22Rv1 (cell line): ENCODE results near the gene STRIP1.

Experiments used
- ZFX ChIP-seq: fragments of 450-650 bp; IDR thresholded peaks from 2 replicates; pipeline ENCODE4 v1.6.1; 2017; ENCODE audit warnings: antibody characterized with exemption, borderline replicate concordance
- TF ChIP-seq, protein P1 (sequence below): fragments of 450-650 bp; IDR thresholded peaks from 2 replicates; pipeline ENCODE4 v1.5.1; 2017; ENCODE audit warnings: mild to moderate bottlenecking

DNA sequence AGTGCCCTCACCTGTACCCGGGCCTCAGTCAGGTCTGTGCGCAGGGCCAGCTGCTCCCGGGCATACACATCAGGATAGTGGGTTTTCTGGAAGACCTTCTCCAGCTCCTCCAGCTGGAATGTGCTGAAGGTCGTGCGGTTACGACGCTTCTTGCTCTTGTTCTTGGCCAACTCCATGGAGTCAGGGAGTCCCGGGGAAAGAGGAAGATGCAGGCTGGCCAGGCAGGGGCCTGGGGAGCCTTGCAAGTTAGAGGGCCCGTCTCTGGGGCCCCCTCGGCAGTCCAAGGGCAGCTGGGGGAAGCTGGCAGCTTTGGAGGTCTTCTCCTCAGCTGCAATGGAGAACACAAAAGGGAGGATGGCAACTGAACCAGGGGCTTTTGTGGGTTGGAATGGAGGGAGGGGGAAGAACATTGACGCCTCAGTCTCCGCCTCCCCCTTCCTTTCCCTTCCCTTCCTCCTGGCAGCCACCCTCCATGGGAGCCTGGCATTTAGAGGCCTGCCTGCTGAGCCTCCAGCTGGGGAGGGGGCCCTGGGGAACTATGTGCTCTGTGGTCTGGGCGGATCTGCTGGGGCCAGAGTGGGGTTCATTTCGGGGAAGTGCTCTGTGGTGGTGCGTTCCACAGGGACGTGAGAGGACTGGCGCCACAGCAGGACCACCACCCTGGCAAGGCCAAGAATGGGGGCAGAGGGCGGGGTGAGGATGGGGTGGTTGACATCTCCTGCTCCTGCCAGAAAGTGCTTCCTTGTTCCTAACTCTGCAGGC, 30.3 kb downstream of the STRIP1 start:
- TF ChIP-seq, protein P1, sequence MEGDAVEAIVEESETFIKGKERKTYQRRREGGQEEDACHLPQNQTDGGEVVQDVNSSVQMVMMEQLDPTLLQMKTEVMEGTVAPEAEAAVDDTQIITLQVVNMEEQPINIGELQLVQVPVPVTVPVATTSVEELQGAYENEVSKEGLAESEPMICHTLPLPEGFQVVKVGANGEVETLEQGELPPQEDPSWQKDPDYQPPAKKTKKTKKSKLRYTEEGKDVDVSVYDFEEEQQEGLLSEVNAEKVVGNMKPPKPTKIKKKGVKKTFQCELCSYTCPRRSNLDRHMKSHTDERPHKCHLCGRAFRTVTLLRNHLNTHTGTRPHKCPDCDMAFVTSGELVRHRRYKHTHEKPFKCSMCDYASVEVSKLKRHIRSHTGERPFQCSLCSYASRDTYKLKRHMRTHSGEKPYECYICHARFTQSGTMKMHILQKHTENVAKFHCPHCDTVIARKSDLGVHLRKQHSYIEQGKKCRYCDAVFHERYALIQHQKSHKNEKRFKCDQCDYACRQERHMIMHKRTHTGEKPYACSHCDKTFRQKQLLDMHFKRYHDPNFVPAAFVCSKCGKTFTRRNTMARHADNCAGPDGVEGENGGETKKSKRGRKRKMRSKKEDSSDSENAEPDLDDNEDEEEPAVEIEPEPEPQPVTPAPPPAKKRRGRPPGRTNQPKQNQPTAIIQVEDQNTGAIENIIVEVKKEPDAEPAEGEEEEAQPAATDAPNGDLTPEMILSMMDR = no peak
- no peak for TF ChIP-seq ZFX
